H4 (cell line): ENCODE data around the gene VEZT. TPM values are rescaled to one million over a fixed set of nuclear protein-coding genes. Genes with fewer than 3 reads are reported as not detected.
"Not testable (repeated sequence)": the region's sequence is repeated elsewhere in the genome, so short reads cannot be mapped to it uniquely, and the experiment has no call there.

ENCODE experiments used
- DNase-seq: peaks from one replicate; pipeline ENCODE4 v3.0.0-alpha.2; 2015; ENCODE audit warnings: low spot score
- total RNA-seq: library from RNA; depleted of rRNA; stranded (reverse); fragments of >200 nt; shearing (Covaris generic); gene quantifications from 2 replicates; pipeline ENCODE4 v1.2.3, GENCODE V29; 2014; rRNA removed

The VEZT gene
- 71.2 and 89.0 TPM in 2 replicates for total RNA-seq

GRCh38 chr12:95217377-95218149, at the start of gene VEZT, which contains the start of gene FGD6:
TSS of gene VEZT (plus strand) at chr12:95217807. CDS start at chr12:95217851, 44 bp downstream.
TSS of gene FGD6 (minus strand) at chr12:95217467. CDS start at chr12:95217240, 227 bp downstream.
- peak; percentile 99 for DNase-seq

DNA sequence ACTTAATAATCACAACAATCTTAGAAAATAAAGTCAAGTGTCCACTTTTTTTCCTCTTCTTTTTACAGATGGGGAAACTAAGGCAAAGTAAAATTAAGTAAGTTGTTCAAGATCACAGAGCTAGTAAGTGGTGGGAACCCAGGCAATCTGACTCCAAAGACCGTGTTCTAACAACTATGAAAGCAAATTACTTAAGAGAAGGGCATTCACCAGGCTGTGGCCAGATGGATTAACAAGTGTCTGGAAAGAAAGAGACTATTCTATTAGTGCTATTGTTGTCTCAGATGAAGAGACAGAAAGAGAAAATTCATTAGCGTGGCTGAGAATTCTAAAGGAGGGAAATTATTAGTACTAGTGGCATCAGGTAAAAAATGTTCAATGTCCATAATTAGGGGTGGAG, 48.9 kb upstream of the VEZT start:
- DNase-seq: no peak

- DNase-seq: peak; percentile 36
Observed at GRCh38 chr12:95169368-95169767, 48.2 kb upstream of the VEZT start.

DNA sequence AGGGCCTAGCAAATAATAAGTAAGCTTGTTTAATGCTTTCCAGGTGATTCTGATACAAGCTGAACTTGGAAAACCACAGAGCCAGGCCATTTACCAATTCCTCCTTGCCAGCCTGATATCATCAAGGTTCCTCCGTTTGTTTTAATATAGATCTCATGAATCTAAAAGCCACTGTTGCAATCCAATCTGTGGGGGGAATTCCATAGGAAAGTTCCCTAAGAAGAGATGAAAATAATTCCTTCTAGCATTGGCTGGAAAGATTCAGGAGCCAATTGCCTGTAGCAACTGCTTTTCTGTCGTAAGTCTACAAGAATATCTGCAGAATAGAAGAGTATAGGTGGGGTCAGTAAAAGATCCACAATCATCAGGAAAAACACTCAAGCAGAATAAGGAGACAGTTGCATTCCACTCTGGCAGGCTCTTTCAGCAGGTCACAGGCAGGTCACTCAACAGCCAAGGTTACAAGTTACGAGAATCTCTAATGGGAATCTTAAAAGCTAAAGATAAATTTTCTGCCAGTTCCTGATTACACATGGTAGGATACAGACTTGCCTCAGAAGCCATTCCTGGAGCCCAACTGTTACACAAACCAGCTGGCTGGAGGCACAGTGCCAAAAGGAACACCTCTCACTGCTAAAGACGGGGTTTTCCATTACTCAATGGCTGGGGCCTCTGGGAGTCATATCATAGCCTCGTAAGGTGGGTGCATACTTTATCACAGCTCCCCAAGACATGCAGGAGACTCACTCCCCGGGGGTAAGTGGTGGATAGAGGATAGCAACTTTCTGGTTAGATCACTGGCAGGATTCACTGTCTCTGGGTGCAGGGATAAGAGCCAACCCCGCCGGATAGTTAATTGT, 44.0 kb upstream of the VEZT start:
- peak; percentile 73 for DNase-seq

GRCh38 chr12:95177201-95177768, 40.3 kb upstream of the VEZT start:
- no peak for DNase-seq

DNA sequence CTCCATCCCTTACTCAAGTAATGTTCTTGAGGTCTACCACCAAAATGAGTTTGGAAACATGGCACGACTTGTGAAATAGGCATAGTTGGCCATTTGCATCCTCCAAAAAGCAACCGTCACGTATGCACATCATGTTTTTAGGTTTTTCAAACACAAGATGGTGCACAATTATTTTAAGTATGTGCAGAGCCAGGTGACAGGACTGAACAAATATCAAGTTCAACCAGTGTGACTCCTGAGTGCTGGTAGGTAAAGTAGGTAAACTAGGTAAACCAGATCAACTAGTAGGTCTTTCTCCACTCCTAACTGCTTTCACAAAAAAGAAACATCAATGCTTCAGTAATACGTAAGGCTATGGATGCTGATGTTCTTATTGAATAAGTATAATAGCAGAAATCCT, 39.5 kb upstream of the VEZT start:
- no peak for DNase-seq

GRCh38 chr12:95179011-95179410, 38.6 kb upstream of the VEZT start:
- no peak for DNase-seq

DNA sequence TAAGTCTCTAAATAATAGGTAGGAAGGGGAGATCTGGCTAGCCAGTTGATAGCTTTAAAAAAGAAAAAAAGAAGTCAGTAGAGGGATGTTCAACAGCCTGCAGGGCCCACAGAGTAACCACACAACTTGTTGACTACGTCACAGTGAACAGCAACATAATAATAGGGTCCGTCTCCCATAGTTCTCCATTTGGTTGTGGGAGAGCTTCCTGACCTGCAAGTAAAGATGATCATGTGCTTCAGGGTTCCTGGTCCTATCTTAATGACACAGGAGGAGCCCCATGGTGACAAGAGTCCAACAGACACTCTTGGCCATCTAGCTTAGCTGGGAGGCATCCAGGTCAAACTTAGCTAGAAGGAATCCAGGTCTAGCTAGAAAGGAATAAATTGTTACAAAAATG, 36.5 kb upstream of the VEZT start:
- no peak for DNase-seq

DNA sequence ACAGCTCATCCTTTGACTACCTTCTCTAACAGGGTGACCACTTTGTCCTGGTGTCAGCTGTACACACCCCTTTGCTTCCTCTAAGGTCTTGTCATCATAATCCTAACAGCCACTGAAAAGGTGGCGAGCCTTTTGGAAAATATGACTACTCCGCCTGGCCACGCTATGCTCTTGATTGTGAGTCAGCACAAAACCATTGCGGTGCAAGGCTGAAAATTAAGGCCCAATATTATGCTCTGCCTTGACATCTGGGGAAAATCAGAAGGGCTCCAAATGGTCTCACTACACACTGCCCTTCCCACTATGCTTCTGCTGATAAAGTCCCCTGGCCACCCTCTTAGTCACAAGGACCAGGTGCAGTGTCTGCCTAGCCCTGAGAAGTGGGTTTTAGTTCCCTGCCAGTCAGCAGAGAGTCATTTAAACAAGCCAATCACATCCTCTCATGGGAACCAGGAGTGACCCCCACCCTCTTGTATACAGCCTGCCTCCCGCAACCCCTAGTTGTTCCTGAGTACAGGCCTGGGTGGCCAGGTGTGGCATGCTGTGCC, 34.7 kb upstream of the VEZT start:
- peak; percentile 52 for DNase-seq

DNA sequence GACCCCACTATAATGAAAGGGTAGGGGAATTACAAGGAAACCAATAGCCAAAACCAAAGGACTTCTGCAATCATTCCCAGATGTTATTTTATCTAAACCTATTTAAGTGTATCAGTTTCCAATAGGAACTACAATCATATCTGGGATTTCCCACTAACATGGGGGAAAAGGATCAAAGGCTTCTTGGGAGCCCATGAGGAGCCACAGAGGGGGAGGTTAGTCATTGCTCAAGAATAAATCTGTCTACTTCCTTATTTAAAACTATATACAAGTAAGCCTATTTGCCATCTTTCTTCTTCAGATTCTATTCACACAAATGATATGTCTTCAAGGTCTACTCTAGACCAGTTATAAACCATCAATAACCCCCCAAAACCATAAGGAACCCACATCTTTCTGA, 33.5 kb upstream of the VEZT start:
- DNase-seq: no peak

- DNase-seq: no peak
Observed at GRCh38 chr12:95185072-95185471, 32.5 kb upstream of the VEZT start.

DNA sequence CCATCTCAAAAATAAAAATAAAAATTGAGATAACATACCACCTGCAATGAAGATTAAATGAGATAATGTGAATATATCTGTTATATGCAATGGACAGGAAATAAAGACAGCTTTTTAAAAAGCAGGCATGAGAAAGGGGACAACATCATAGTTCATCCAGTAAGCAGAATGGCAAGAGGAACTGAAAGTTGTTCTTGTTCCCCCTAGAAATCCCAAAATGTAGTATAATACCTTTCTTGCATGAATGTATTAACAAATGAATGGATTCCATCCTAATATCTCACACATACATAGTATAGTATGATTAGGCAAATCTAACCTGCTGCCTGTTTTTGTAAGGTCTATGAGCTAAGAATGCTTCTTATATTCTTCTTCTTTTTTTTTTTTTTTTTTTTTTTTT, 31.8 kb upstream of the VEZT start:
- DNase-seq: no peak

GRCh38 chr12:95187865-95188415, 29.7 kb upstream of the VEZT start:
- no peak for DNase-seq

DNA sequence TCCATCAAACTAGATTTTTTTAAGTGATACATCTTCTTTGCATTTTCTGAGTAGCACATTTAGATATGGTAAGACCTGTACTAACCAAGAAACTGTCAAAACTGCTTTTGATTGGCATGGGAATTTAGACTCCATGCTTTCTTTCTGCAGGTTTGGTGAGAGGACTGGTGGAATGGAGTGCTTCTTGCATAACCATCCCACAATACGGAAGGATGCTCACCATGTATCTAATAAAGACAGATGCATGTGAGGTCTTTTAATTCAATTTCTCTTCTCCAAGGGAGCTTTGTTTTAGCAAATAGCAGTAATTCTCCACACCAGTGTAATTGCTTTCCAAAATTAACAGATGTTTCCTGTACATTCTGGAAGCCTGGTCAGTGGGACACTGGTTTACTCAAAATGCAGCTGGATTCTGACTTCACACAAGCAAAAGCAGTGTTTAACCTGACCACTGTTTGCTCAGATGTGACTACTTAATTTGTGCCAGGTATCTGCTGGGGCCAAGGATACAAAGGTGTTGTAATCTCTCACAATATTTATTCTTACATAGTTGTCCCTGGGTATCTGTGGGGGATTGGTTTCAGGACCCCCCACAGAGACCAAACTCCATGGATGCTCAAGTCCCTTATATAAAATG, 26.4 kb upstream of the VEZT start:
- no peak for DNase-seq

GRCh38 chr12:95192271-95192670, 25.3 kb upstream of the VEZT start:
- no peak for DNase-seq

- DNase-seq: no peak
Observed at GRCh38 chr12:95193139-95193538, 24.5 kb upstream of the VEZT start.

GRCh38 chr12:95195122-95195521, 22.5 kb upstream of the VEZT start:
- no peak for DNase-seq

GRCh38 chr12:95196875-95197569, 20.6 kb upstream of the VEZT start:
- not testable (repeated sequence) for DNase-seq

DNA sequence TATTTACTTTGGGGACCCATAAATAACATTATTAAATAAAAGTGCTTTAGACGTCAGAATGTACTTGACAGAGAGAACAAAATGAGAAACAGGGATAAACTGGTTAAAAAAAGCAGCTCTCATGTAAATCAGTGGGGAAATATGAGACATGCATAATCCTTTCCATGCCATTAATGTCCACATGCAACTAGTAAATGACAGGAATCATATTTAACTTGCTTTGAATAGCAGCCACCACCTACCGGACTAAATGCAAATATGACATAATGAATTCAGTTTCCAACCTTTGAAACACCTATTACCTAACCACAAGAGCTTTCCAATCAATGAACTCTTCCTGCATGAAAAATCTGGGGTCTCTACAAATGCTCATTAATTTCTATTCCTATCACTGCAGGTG, 20.0 kb upstream of the VEZT start:
- DNase-seq: no peak

- DNase-seq: no peak
Observed at GRCh38 chr12:95198914-95199313, 18.7 kb upstream of the VEZT start.
